Neuronal stem cell (in vitro differentiated cells): ENCODE measurements around the gene ADGRG4.
A peak's percentile ranks its signal among the peaks of the same experiment; 100 is the strongest.

Experiments
- DNase-seq: peaks from one replicate; pipeline ENCODE4 v3.0.0-alpha.2; 2013; ENCODE audit warnings: low spot score
- H2AFZ ChIP-seq: one replicate; pipeline ENCODE4 v1.6.1; 2013; ENCODE audit warnings: mild to moderate bottlenecking, low read length, inconsistent platforms
- H2AK5ac ChIP-seq: 2 replicates; pipeline ENCODE4 v1.6.1; 2013; ENCODE audit warnings: low read depth, mild to moderate bottlenecking, inconsistent platforms, low read length, moderate library complexity, mixed read lengths
- H2BK120ac ChIP-seq: 2 replicates; pipeline ENCODE4 v1.6.1; 2013; ENCODE audit warnings: low read depth, mild to moderate bottlenecking, inconsistent platforms, low read length, moderate library complexity, mixed read lengths
- H2BK12ac ChIP-seq: one replicate; pipeline ENCODE4 v1.6.1; 2013; ENCODE audit warnings: low read length, inconsistent platforms
- H2BK15ac ChIP-seq: 2 replicates; pipeline ENCODE4 v1.6.1; 2013; ENCODE audit warnings: mild to moderate bottlenecking, low read length, inconsistent platforms, mixed read lengths
- H2BK5ac ChIP-seq: one replicate; pipeline ENCODE4 v1.6.1; 2013; ENCODE audit warnings: inconsistent platforms, mild to moderate bottlenecking, low read length, moderate library complexity
- H3K14ac ChIP-seq: one replicate; pipeline ENCODE4 v1.6.1; 2013; ENCODE audit warnings: low read length, inconsistent platforms
- H3K18ac ChIP-seq: 2 replicates; pipeline ENCODE4 v1.6.1; 2013; ENCODE audit warnings: low read length, inconsistent platforms
- H3K23ac ChIP-seq: 2 replicates; pipeline ENCODE4 v1.6.1; 2013; ENCODE audit warnings: low read depth, mild to moderate bottlenecking, mixed read lengths, low read length, inconsistent platforms; ENCODE audit not compliant: poor library complexity
- H3K27ac ChIP-seq: replicated peaks from 3 replicates; pipeline ENCODE4 v1.5.1; 2013; ENCODE audit warnings: low read length, inconsistent platforms
- H3K27me3 ChIP-seq, 3 experiments: 2 replicates each; pipeline ENCODE4 v1.6.1; 2013; ENCODE audit warnings: low read length in 3 of 3, mild to moderate bottlenecking in 2 of 3, inconsistent platforms in 1 of 3, low read depth in 1 of 3, mixed read lengths in 1 of 3, moderate library complexity in 1 of 3; ENCODE audit not compliant: control insufficient read depth in 3 of 3, insufficient read depth in 3 of 3
- H3K36me3 ChIP-seq, 2 donors: replicated peaks in 1 of 2; 2 replicates each; pipeline ENCODE4 v1.6.1; 2013; ENCODE audit warnings: low read length in 2 of 2; ENCODE audit not compliant: control insufficient read depth in 2 of 2, insufficient read depth in 2 of 2
- H3K4ac ChIP-seq: 2 replicates; pipeline ENCODE4 v1.6.1; 2013; ENCODE audit warnings: inconsistent platforms, mild to moderate bottlenecking, low read length, moderate library complexity
- H3K4me1 ChIP-seq, 2 donors: 1 replicate in 1 of 2; 2 replicates in 1 of 2; pipeline ENCODE4 v1.6.1; 2013; ENCODE audit warnings: low read length in 2 of 2, low read depth in 1 of 2; ENCODE audit not compliant: control insufficient read depth in 2 of 2, insufficient read depth in 1 of 2
- H3K4me2 ChIP-seq: one replicate; pipeline ENCODE4 v1.6.1; 2013; ENCODE audit warnings: mild to moderate bottlenecking, low read length, inconsistent platforms; ENCODE audit not compliant: insufficient read depth, poor library complexity, severe bottlenecking
- H3K4me3 ChIP-seq, 2 donors: 2 replicates each; pipeline ENCODE4 v1.5.1; 2013; ENCODE audit warnings: low read length in 2 of 2, mild to moderate bottlenecking in 2 of 2, inconsistent platforms in 1 of 2, moderate library complexity in 1 of 2
- H3K79me1 ChIP-seq: one replicate; pipeline ENCODE4 v1.6.1; 2013; ENCODE audit warnings: low read depth, mild to moderate bottlenecking, inconsistent platforms, low read length, moderate library complexity
- H3K9ac ChIP-seq: one replicate; pipeline ENCODE4 v1.6.1; 2013; ENCODE audit warnings: mild to moderate bottlenecking, low read depth, low read length, inconsistent platforms; ENCODE audit not compliant: poor library complexity
- H3K9me3 ChIP-seq, 2 donors: replicated peaks in 1 of 2; 2 replicates each; pipeline versions ENCODE3 to v1.6.1; 2013; ENCODE audit warnings: low read length in 2 of 2, mild to moderate bottlenecking in 2 of 2, inconsistent platforms in 1 of 2, low read depth in 1 of 2, mixed read lengths in 1 of 2, moderate library complexity in 1 of 2; ENCODE audit not compliant: control insufficient read depth in 2 of 2, insufficient read depth in 1 of 2
- H4K8ac ChIP-seq: one replicate; pipeline ENCODE4 v1.6.1; 2013; ENCODE audit warnings: low read depth, mild to moderate bottlenecking, inconsistent platforms, low read length, moderate library complexity
- H4K91ac ChIP-seq: one replicate; pipeline ENCODE4 v1.6.1; 2013; ENCODE audit warnings: low read length, low read depth, mild to moderate bottlenecking, inconsistent platforms; ENCODE audit not compliant: poor library complexity
- WGBS, 2 donors: extraction: QIAGEN DNeasy Blood & Tissue Kit; methylation state at CpG; one replicate each; pipeline ENCODE4 v1.1.7; 2013; ENCODE audit warnings: missing lambda C conversion rate in 2 of 2, mixed read lengths in 1 of 2; ENCODE audit not compliant: insufficient read length in 2 of 2, insufficient replicate concordance in 1 of 2; ENCODE audit errors: extremely low coverage in 2 of 2; 5-methylcytosine and 5-hydroxymethylcytosine counted together

The ADGRG4 gene

DNA sequence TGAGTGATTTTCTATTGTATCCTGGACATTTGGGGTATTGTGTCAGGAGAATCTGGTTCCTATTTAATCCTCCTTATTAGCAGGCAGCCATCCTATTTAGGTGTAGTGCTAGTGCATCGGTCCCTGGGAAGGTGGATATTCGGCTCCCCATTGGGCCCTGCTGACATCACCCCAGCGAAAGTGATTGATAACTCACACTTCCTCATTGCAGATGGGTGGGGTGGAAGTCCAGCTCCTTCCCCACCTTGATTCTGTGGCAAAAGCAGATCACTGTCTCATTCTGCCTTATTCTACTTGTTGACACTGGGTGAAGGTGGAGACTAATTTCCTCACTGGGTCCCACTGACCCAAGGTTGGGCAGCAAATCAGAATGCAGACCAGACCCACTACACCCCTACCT, 163.8 kb downstream of the ADGRG4 start:
- Histone ChIP-seq H3K9ac (no peak overlapping the region), H3K9me3 (no peaks in the 10 kb centered on the region), H3K27ac (no peak overlapping the region), H2BK15ac (no peak overlapping the region), H2AK5ac (no peak overlapping the region), H3K79me1 (no peaks in the 10 kb centered on the region), H4K8ac (no peak overlapping the region), H3K27me3 (peaks cover 0 to 11% (median 0%) of the 10 kb centered on the region in 3 experiments), H3K23ac (no peak overlapping the region), H3K4me1 (no peaks in the 10 kb centered on the region), H3K4ac (no peak overlapping the region), H3K14ac (no peak overlapping the region), H3K18ac (no peak overlapping the region), H2BK12ac (no peak overlapping the region), H2AFZ (no peak overlapping the region), H4K91ac (no peak overlapping the region), H3K4me3 (no peak overlapping the region), H3K4me2 (no peak overlapping the region), H2BK120ac (no peak overlapping the region), H3K36me3 (no peaks in the 10 kb centered on the region), H2BK5ac (peak overlapping the region; percentile 20)
- no peak for DNase-seq
- WGBS, 2 donors, result no CpG with 5 or more reads among the region's 3 CpGs
